GM21528 (cell line): ENCODE measurements around the gene TOM1L1.

Experiments used
- ATAC-seq: cut with Tn5 transposase; IDR thresholded peaks from one replicate; pipeline ENCODE4 v1.9.1; 2021; ENCODE audit warnings: mild to moderate bottlenecking, moderate library complexity; ENCODE audit not compliant: unreplicated experiment, low FRiP score

Gene TOM1L1

DNA sequence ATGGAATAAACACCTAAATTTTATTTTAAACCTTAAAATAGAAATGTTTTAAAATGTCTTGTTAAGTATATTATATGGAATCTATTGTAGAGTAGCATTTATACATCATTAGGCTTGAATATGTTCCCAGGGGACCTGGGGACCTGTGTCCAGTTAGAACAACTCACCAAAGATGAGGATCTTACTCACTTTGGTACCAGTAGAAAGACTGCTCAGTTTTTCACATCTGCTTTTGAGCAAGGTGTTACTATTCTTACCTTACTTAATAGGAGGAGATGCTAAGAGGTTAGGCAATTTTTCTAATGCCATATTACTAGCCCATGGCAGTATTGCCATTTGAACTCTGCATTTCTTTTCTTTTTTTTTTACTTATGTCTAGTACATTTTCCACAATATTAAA lies 82.6 kb downstream of the TOM1L1 start:
- no peak for ATAC-seq

DNA sequence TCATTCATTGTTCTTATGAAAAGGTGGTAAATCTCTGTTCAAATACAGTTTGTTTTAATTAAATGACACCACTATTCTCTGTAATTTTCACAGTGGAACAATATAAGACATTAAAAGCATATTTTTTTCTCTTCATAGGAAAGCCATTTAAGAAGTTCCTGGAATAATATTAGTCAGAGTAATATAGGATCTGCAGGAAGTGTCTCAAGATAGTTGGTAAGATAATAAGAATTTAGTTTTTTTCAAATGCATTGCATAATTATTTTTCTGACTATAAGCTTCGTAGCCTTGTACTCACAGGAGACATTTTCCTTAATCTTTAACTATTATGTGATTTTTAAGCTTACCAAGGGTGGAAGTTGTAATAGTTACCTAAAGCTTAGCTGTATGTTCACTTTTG lies 84.8 kb downstream of the TOM1L1 start:
- ATAC-seq, result no peak

DNA sequence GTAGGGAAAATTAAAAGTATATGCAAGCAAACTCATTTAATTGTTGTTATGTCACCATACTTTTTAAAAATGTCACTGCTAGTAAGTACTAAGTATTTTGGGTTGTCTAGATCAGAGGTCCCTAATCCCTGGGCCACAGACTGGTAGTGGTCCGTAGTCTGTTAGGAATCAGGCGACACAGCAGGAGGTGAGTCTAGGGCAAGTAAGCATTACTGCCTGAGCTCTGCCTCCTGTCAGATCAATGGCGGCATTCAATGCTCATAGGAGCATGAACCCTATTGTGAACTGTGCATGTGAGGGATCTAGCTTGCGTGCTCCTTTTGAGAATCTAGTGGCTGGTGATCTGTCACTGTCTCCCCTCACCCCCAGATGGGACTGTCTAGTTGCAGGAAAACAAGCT lies 89.5 kb downstream of the TOM1L1 start:
- ATAC-seq, result no peak

DNA sequence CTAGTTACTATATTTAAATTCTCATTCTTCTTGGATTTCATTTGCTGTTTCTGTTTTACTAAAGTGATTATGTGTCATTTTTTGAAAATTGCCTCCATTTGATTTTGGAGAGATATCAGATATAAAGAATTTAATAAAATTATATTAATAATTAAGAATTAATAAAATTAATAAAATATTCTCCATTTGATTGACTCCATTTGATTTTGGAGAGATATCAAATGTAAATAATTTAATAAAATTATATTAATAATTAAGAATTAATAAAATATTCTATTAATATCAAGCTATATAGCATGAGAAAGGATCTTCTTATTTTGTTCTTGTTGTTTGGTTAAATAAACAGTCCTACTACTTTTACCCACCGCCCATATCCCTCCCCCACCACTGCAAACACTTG lies 90.9 kb downstream of the TOM1L1 start:
- ATAC-seq, result no peak

DNA sequence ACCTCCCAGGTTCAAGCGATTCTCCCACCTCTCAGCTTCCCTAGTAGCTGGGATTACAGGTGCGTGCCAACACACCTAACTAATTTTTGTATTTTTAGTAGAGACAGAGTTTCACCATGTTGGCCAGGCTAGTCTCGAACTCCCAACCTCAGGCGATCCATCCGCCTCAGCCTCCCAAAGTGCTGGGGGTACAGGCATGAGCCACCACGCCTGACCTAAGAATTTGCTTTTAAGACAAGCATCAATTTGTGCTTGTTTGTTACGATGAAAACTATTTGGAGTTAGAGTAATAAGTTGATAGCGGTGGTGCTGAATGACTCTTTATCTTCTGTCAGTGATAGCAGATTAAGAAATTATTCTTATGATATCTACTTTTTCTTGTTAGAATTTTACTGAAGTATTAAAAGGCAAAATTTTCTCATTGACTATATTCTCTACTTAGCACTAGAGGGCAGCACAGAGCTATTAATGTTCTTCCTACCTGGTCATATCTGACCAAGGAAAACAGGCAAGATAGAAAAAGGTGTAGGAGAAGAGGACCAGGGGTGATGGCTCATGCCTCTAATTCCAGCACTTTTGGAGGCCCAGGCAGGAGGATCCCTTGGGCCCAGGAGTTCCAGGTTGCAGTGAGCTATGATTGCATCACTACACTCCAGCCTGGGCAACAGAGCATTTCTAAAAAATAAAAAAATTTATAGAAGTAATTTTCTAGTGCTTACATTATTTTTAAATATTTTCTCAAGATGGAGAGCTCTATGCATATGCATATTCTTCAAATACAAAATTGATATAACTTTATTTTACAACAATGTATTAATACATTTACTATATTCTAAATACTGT lies 92.4 kb downstream of the TOM1L1 start:
- ATAC-seq, result no peak

DNA sequence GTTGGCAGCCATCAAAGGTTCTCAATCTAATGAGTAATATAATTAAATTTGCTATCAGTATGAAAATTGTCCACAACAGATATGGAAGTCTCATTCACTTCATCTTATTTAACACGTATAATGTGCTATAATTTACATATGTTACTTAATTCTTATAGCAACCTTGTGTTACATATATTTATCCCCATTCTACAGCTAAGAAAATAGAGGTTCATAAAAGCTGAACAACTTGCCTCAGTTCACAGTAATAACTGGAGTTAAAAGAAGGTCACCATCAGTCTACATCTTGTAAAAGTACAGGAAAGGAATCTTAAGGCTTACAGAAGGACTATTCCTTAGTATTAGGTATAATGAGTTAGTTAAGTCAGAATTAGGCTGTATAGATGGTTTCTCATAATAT lies 95.8 kb downstream of the TOM1L1 start:
- ATAC-seq, result no peak

DNA sequence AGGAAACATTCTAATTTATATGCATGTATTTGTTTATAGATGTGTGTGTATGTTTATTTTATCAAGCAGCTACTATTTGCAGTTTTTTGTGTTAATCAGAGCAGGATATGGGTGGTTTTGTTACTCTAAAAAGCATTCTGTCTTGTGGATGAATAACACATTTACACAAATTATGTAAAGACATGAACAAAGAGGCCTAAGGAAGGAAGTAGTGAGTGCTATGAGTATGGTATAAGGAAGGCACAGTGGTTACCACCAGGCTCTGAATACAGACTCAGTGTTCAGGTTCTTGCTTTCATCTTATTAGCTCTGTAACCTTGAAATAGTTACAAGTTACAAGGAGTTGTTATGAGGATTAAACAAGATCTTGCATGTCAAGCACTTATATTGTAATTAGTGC lies 101.8 kb downstream of the TOM1L1 start:
- ATAC-seq, result no peak

DNA sequence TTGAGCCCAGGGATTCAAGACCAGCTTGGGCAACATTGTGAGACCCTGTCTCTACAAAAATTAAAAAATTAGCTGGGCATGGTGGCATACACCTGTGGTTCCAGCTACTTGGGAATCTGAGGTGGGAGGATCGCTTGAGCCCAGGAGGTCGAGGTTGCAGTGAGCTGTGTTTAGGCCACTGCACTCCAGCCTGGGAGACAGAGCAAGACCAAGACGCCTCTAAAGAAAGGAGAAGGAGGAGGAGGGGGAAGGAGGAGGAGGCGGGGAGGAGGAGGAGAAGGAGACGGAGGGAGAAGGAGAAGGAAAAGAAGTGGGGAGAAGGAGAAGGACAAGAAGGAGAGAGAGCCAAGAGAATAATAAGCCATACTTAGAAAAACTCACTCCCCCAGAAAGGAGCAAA lies 103.8 kb downstream of the TOM1L1 start:
- no peak for ATAC-seq

DNA sequence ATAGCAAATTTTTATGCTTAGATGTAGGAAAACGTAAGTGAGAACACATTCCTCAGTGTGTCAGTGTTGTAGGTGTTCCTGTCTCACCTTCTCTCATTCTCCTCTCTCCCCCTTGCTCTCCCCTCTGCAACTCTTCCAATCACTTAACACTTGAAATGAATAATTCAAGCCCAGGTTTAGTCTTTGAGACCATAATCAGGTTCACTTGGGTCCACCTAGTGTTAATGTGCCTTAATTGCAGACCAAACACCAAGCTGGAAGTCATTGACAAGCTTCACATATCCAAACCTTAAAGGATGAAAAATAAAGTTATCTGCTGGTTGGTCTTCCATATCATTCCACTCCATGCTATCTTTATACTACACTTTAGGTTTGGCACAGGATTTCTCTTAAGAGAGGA lies 104.9 kb downstream of the TOM1L1 start:
- no peak for ATAC-seq
